ENCODE data around the gene MTREX. TPM values are rescaled to one million over a fixed set of nuclear protein-coding genes. Genes with fewer than 3 reads are reported as not detected.

The MTREX gene
- total RNA-seq, 1 donor from 2014 or later, result 68.7 TPM

DNA sequence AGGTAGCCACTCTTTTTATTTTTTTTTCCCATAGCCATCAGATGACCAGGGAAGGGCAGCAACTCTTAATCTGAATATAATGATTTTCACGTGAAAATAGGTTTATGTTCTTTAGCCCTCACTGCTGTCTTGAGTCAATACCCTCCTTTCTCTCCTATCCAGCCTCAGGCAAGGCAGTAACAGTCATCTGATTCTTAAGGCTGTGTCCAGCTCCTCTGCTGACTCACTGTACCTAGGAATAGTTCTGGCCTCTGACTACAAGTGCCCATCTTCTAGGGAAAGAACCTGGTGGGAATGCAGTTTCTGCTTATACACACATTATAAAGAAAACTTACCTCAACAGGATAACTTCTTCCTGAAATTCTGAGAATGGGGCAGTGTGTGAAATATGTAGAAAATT, 31.0 kb upstream of the MTREX start:
- Mint-ChIP-seq H3K36me3 (ENCODE audit: low read depth, unreplicated experiment) (peaks cover 12% of the 10 kb centered on the region), H3K4me3 (ENCODE audit: unreplicated experiment) (no peak overlapping the region), H3K4me1 (ENCODE audit: low read depth, unreplicated experiment) (peaks cover 17% of the 10 kb centered on the region), H3K27ac (ENCODE audit: unreplicated experiment) (no peak overlapping the region), H3K27me3 (ENCODE audit: low read depth, unreplicated experiment) (no peaks in the 10 kb centered on the region), H3K9me3 (ENCODE audit: unreplicated experiment) (no peaks in the 10 kb centered on the region)
- no peak overlapping the region for H2AFZ ChIP-seq (ENCODE audit: low read depth, low read length)
- no peaks in the 10 kb centered on the region for H3K79me2 ChIP-seq (ENCODE audit: insufficient read depth, low read length)
- peaks cover 12% of the 10 kb centered on the region for H3K4me1 ChIP-seq (ENCODE audit: insufficient read depth, low read length)
- TF ChIP-seq EZH2 (IDR thresholded peaks at IDR 0.05; ENCODE audit: insufficient read depth, low read length), result no peak
- TF ChIP-seq, protein P1, sequence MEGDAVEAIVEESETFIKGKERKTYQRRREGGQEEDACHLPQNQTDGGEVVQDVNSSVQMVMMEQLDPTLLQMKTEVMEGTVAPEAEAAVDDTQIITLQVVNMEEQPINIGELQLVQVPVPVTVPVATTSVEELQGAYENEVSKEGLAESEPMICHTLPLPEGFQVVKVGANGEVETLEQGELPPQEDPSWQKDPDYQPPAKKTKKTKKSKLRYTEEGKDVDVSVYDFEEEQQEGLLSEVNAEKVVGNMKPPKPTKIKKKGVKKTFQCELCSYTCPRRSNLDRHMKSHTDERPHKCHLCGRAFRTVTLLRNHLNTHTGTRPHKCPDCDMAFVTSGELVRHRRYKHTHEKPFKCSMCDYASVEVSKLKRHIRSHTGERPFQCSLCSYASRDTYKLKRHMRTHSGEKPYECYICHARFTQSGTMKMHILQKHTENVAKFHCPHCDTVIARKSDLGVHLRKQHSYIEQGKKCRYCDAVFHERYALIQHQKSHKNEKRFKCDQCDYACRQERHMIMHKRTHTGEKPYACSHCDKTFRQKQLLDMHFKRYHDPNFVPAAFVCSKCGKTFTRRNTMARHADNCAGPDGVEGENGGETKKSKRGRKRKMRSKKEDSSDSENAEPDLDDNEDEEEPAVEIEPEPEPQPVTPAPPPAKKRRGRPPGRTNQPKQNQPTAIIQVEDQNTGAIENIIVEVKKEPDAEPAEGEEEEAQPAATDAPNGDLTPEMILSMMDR (IDR thresholded peaks at IDR 0.05; ENCODE audit: insufficient read depth, low read depth, low read length), result no peak
- H3K9me3 ChIP-seq (ENCODE audit: insufficient read depth, low read depth, low read length), result no peaks in the 10 kb centered on the region
- no peak overlapping the region for H3K4me3 ChIP-seq (ENCODE audit: insufficient read depth, low read depth, low read length)
- peaks cover 3% of the 10 kb centered on the region for H4K20me1 ChIP-seq (ENCODE audit: insufficient read depth, low read length)
- no peak overlapping the region for H3K9ac ChIP-seq (ENCODE audit: low read length)
- H3K36me3 ChIP-seq (ENCODE audit: insufficient read depth, low read length), result peaks cover 59% of the 10 kb centered on the region
- H3K27ac ChIP-seq (ENCODE audit: low read depth, low read length), result no peak overlapping the region
- H3K4me2 ChIP-seq (ENCODE audit: low read length), result no peak overlapping the region
- peak; percentile 18 for DNase-seq (ENCODE audit: low read depth)
- no peak for FAIRE-seq
- H3K27me3 ChIP-seq (ENCODE audit: insufficient read depth, low read length), result no peaks in the 10 kb centered on the region

- H3K4me1 ChIP-seq (ENCODE audit: insufficient read depth, low read length), result peaks cover 12% of the 10 kb centered on the region
- peaks cover 17% of the 10 kb centered on the region for H3K4me1 Mint-ChIP-seq (ENCODE audit: low read depth, unreplicated experiment)
- peak overlapping the region; percentile 46 for H3K27ac ChIP-seq (ENCODE audit: low read depth, low read length)
- H3K27me3 Mint-ChIP-seq (ENCODE audit: low read depth, unreplicated experiment), result no peaks in the 10 kb centered on the region
- H3K9me3 Mint-ChIP-seq (ENCODE audit: unreplicated experiment), result no peaks in the 10 kb centered on the region
- H3K4me2 ChIP-seq (ENCODE audit: low read length), result peak overlapping the region; percentile 69
- peaks cover 12% of the 10 kb centered on the region for H3K36me3 Mint-ChIP-seq (ENCODE audit: low read depth, unreplicated experiment)
- H3K36me3 ChIP-seq (ENCODE audit: insufficient read depth, low read length), result peaks cover 56% of the 10 kb centered on the region
- peaks cover 3% of the 10 kb centered on the region for H4K20me1 ChIP-seq (ENCODE audit: insufficient read depth, low read length)
- H2AFZ ChIP-seq (ENCODE audit: low read depth, low read length), result no peak overlapping the region
- no peaks in the 10 kb centered on the region for H3K79me2 ChIP-seq (ENCODE audit: insufficient read depth, low read length)
- H3K4me3 ChIP-seq (ENCODE audit: insufficient read depth, low read depth, low read length), result no peak overlapping the region
- FAIRE-seq (peak; percentile 76), DNase-seq (ENCODE audit: low read depth) (peak; percentile 72)
- peak overlapping the region; percentile 40 for H3K9ac ChIP-seq (ENCODE audit: low read length)
- TF ChIP-seq, protein P1 (IDR thresholded peaks at IDR 0.05; ENCODE audit: insufficient read depth, low read depth, low read length), result no peak
- no peak for TF ChIP-seq EZH2 (IDR thresholded peaks at IDR 0.05; ENCODE audit: insufficient read depth, low read length)
- peak overlapping the region; percentile 3 for H3K27ac Mint-ChIP-seq (ENCODE audit: unreplicated experiment)
- H3K4me3 Mint-ChIP-seq (ENCODE audit: unreplicated experiment), result no peak overlapping the region
- H3K9me3 ChIP-seq (ENCODE audit: insufficient read depth, low read depth, low read length), result no peaks in the 10 kb centered on the region
- H3K27me3 ChIP-seq (ENCODE audit: insufficient read depth, low read length), result no peaks in the 10 kb centered on the region
Measured at GRCh38 chr5:55278778-55279177, 29.0 kb upstream of the MTREX start.

- Histone ChIP-seq H2AFZ (ENCODE audit: low read depth, low read length) (no peak overlapping the region), H3K4me1 (ENCODE audit: insufficient read depth, low read length) (no peaks in the 10 kb centered on the region), H3K27me3 (ENCODE audit: insufficient read depth, low read length) (no peaks in the 10 kb centered on the region), H3K9ac (ENCODE audit: low read length) (no peak overlapping the region), H3K27ac (ENCODE audit: low read depth, low read length) (no peak overlapping the region), H4K20me1 (ENCODE audit: insufficient read depth, low read length) (no peaks in the 10 kb centered on the region), H3K36me3 (ENCODE audit: insufficient read depth, low read length) (peaks cover 53% of the 10 kb centered on the region), H3K4me2 (ENCODE audit: low read length) (no peak overlapping the region), H3K4me3 (ENCODE audit: insufficient read depth, low read depth, low read length) (no peak overlapping the region), H3K9me3 (ENCODE audit: insufficient read depth, low read depth, low read length) (no peaks in the 10 kb centered on the region), H3K79me2 (ENCODE audit: insufficient read depth, low read length) (no peaks in the 10 kb centered on the region)
- no peak overlapping the region for H3K4me3 Mint-ChIP-seq (ENCODE audit: unreplicated experiment)
- H3K4me1 Mint-ChIP-seq (ENCODE audit: low read depth, unreplicated experiment), result no peaks in the 10 kb centered on the region
- no peaks in the 10 kb centered on the region for H3K27me3 Mint-ChIP-seq (ENCODE audit: low read depth, unreplicated experiment)
- FAIRE-seq (peak; percentile 45), DNase-seq (ENCODE audit: low read depth) (no peak)
- peaks cover 8% of the 10 kb centered on the region for H3K36me3 Mint-ChIP-seq (ENCODE audit: low read depth, unreplicated experiment)
- H3K9me3 Mint-ChIP-seq (ENCODE audit: unreplicated experiment), result no peaks in the 10 kb centered on the region
- no peak overlapping the region for H3K27ac Mint-ChIP-seq (ENCODE audit: unreplicated experiment)
- TF ChIP-seq, protein P1 (IDR thresholded peaks at IDR 0.05; ENCODE audit: insufficient read depth, low read depth, low read length), result no peak
- TF ChIP-seq EZH2 (IDR thresholded peaks at IDR 0.05; ENCODE audit: insufficient read depth, low read length), result no peak
Measured at GRCh38 chr5:55286411-55286933, 21.3 kb upstream of the MTREX start.
